Activated naive CD8-positive, alpha-beta T cell treated with anti-CD3 and anti-CD28 coated beads, Interleukin-2, amount 50 U/mL, for 16 hours (primary cell): ENCODE measurements around the gene SPNS3.

Experiments used
- DNase-seq: peaks from one replicate; pipeline ENCODE4 v3.0.0-alpha.2; 2020; ENCODE audit warnings: low read depth, low spot score

The SPNS3 gene

DNA sequence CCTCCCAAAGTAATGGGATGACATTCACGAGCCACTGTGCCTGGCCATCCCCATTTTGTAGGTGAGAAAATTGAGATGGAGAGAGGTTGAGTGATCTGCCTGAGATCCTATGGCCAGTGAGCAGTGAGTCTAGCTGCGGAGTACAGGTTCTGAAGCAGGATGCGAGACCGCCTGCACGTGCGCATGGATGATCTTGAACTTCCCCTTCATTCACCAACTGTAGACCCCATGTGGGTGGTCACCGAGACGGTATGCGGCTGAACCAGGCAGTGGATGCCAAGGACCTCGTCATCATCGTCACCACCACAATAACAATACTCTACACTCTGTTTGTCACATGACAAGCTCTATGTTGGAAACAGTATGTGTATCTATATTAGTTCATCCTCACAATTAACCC, 6.2 kb upstream of the SPNS3 start:
- no peak for DNase-seq

DNA sequence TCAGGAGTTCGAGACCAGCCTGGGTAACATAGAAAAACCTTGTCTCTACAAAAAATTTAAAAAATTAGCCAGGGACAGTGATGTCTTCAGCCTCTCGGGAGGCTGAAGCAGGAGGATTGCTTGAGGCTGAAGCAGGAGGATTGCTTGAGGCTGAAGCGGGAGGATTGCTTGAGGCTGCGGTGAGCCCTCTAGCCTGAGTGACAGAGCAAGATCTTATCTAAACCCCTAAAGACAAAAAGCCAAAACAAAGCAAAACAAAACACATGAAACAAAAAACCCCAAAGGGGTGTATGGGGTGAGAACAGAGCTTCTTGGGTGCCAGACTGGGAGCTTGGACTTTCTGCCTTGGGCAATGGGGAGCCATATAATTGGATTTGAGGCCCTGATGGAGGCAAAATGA, 2.6 kb downstream of the SPNS3 start:
- DNase-seq = no peak

DNA sequence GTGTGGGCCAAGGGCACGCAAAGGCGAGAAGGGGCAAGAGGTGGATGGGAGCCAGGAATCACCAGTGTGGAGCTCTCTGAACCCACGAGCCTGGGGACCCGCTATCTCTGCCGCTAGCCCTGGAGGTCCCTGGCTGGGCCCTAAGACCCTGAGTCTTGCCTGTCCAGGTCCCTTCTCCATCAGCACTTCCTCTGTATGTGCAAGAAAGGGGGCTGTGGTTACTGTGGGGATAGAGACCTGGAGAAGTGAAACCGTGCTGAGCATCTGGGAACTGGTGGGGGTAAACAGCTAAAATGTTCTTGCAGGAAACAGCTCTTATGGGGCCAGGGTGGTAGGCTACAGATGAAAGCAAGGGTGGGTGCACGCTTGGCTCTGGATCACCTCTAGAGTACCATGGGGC, 3.1 kb downstream of the SPNS3 start:
- no peak for DNase-seq

DNA sequence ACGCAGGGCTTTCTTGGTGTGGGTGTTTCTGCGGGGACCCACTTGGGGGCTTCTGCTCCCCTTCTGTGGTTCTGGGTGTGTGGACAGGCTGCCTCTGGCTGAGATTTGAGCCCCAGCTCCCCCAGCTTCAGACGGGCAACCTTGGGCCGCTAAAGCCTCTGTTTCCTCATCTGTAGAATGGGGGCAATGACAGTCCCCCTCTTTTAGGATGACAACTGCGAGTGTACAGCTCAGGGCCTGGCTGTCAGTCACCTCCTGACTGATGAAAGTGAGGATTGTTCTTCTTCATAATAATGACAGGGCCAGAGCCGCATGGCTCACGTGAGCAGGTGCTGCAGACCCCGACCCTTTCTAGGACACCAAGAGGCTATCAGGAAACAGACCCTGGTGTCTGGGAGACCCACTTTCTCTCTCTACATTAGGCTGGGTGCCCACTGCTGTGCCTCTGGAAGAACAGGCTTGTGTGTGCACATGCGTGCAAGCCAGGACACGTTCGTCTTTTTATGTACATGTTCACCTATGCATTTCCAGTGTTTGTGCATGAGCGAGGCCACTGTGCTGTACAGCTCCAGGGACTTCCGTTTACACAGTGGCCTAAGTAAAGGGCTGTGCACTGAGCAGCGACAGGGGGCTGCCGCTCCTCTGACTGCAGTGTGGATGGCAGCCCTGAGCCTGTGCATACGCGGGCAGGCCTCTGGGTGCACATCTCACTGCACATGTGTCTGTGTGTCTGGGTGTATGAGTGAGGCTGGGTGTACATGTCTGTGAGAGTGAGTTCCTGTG, 4.6 kb downstream of the SPNS3 start:
- no peak for DNase-seq

DNA sequence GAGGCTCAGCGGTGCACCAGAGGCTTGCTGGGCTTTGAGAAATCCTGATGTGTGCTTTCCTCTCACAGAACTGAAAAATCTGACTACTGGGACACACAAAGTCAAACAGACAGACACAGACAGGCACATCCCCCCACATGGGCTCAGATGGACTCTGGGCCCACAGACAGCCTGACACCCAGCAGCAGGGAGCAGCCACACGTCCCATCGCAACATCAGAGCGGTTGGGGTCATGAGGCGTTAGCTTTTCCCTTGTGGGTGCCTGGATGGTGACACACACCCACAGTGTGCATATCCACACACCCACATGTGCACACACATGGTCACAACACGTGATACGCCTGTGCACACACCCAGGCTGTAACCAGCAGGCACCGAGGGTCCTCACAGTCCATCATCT, 6.3 kb downstream of the SPNS3 start:
- no peak for DNase-seq

DNA sequence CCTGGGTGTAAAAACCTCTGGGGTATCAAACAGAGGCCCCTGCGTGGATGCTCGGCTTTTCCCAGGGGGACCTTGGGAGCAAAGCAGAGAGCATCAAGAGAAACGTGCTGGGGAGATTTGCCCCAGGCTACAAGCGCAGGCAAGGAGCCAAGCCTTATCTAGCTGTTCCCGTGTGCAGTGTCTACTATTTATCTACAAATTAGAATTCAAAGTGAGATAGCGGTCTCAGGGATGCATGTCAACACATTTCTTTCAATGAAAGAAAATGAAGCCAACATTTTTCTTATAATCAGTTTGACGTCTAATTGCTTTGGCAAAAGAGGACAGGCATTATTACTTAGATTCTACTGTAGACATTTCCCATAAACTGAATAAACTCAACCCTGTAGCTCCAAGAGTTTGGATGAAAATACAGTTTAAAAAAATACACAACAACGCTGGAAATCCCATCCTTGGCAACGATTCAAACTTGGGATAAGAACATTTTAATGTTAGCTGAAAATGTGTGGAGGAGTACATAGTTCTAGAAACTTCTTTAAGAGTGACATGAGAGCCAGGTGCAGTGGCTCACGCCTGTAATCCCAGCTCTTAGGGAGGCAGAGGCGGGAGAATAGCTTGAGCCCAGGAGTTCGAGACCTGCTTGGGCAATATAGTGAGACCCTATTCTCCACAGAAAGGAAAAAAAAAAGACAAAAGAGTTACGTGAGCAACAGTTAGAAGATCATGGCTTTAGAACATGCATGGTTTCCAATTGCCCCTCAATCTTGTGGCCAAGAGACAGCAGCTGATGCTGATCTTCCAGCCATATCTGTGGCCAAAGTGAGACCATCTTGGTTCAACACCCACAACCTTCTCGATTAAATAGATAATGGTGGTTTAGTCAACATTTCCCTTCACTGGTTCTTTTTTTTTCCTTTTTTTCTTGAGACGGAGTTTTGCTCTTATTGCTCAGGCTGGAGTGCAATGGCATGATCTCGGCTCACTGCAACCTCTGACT, 7.2 kb downstream of the SPNS3 start:
- no peak for DNase-seq

DNA sequence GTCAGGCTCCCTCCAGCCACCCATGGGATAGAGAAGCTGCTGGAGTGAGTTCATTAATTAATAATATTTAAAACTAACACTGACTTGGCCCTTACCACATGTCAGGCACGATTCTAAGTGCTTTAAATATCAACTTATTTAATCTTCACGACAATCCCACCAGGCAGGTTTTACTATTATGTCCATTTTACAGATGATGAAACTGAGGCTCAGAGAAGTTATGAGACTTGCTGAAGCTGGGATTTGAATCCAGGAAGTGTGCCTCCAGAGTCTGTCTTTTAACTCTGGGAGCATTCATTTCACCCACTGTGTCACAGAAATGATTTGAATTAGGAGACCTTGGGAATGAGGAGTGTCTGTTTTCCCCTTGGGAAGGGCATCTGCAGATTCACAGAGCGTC, 8.8 kb downstream of the SPNS3 start:
- DNase-seq = no peak

DNA sequence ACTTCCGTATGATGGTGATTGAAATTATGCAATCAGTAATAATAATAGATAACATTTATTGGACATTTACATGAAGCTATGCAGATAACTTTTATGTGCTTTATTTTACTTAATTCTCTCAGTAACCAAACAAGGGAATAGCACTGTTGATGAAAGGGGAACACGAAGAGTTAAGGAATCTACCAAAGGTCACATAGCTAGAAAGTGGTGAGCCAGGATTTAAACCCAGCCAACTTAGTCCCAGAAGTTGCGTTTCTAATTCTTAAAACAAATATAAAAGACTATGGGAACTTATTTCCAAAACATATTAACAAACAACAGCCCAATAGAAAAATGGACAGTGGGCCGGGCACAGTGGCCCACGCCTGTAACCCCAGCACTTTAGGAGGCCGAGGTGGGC, 9.7 kb downstream of the SPNS3 start:
- DNase-seq = no peak

DNA sequence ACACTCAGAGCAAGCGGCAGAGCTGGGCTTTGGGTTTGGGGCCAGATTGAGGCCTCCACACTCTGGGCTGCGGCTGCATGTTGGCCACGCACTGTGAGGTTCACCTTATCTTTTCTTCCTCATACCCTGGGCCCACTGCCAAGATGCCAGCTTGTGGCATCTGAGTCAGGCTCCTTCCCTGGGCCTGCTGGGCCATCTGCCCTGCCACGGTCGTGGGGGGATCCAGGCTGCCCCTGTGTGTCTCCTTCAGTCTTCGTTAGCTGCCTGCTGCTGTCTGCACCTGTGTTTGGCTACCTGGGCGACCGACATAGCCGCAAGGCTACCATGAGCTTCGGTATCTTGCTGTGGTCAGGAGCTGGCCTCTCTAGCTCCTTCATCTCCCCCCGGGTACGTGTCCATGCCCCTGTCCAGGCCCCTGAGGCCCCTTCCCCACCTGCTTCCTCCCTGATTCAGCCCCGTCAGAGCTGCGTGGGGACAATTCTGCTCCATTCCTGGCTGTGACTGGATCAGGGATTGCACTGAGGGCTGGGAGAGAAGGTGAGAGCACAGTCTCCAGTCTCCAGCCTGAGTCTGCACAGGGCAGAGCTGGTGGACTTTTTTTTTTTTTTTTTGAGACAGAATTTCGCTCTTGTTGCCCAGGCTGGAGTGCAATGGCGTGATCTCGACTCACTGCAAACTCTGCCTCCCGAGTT, 11.2 kb downstream of the SPNS3 start:
- no peak for DNase-seq

DNA sequence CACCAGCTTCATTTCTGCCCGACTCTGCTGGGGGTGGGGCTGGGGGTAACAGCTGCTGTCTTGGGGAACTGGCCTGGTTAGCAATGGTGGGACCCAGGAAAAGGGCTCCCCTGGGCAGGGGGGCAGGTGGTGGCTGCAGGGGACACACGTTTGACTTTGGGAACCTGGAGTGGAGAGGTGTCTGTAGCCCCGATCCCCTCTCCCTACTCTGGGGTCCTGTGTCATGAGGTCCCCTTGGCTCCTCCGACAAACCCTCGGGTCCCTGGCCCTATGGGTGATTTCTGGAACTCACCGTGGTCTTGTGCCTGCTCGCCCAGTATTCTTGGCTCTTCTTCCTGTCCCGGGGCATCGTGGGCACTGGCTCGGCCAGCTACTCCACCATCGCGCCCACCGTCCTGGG, 12.0 kb downstream of the SPNS3 start:
- no peak for DNase-seq

DNA sequence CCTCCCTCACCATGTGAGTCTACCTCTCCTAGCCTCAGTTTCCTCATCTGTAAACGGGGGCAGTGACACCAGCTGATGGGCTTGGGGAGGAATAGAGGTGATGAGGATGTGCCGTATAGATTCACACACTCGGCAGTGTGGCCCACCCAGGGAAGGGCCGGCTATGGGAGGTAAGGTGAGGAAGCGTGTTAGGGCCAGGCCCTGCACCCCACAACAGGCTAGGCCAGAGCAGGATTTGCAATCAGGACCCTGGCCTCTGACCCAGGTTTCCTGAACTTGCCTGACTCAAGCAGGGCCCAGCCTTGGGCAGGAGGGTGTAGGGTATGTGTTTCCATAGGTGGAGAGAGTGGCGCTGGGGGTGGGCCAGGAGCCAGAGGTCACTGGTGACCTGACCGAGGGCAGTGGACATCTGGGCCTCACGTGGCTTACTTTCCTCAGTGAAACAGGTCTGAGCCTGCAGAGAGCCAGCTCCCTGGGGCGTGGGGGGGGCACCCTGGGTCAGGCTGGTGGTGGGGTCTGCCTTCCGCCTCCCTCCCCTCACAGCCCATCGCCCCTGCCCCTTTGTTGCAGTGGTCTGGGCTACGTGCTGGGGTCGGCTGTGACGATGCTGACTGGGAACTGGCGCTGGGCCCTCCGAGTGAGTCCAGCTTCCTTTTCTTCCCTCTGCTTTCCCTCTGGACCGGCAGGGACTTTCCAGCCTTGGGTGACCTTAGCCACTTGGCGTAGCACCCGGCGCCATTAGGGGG, 12.8 kb downstream of the SPNS3 start:
- DNase-seq = no peak

DNA sequence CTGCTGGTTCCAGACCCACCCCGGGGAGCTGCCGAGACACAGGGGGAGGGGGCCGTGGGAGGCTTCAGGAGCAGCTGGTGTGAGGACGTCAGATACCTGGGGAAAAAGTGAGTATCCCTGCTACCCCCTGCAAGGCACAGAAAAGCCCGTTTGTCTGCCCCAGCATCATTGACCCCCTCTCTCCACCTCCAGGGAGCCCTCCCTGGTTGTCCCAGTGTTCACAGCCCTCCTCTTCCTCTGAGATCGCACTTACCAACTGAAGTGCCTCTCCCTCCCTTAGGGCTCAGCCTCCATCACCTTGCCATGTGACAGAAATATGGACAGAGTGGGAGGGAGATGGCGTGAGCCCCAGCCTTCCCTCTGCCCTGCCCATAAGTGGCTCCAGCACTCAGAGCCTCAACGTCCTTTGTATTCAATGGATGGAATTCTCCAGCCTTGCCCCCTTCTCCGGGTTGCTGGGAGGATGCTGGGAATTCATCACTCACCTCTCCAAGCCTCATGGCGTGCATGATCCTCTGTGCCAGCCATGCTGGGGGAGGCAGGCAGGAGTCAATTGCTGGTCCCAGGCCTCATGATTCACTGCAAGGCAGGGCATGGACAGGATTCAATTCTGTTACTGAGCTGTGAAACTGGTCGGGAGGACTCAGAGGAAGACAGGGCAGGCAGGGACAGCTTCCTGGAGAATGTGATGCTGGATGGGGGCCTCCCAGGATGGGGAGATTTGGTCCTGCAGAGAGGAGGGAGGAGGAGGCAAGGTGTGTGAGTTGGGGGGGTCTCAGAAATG, 14.6 kb downstream of the SPNS3 start:
- DNase-seq = no peak

DNA sequence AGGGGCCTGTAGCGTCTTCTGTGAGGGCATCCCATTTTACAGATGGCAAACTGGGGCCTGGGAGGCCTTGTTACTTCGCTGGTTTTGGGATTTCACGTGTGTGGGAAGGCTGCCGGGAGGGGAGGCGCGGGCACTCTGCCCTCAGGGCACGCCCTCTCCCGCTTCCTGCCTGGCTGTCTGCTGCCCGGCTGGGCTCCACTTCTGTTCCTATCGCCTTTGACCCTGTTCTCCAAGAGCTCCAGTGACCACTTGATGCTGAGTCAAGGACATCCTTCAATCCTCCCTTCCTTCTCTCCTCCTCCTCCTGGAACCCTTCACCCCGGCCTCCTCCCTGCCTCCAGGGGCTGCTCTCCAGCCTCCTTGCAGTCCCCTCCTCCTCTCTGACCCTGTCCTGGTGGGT, 16.0 kb downstream of the SPNS3 start:
- no peak for DNase-seq

DNA sequence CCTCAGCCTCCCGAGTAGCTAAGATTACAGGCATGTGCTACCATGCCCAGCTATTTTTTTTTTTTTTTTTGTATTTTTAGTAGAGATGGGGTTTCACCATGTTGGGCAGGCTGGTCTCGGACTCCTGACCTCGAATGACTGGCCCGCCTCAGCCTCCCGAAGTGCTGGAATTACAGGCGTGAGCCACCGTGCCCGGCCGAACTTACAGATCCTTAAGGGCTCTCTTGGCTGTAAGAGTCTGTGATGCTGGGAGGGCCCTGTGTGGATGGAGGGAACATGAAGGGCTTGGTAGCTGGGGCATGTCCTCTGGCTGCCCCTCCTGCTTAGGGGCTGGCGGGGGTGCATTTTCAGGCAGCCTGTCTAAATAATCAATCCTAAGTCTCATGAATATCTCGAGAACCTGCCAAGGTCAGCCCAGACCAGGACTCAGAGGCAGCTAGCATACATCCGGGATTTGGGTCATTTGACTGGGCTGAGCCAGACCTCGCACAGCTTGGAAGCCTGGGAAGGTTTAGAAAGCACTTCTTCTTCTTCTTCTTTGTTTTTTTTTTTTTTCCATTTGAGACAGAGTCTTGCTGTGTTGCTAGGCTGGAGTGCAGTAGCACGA, 17.1 kb downstream of the SPNS3 start:
- DNase-seq = no peak

DNA sequence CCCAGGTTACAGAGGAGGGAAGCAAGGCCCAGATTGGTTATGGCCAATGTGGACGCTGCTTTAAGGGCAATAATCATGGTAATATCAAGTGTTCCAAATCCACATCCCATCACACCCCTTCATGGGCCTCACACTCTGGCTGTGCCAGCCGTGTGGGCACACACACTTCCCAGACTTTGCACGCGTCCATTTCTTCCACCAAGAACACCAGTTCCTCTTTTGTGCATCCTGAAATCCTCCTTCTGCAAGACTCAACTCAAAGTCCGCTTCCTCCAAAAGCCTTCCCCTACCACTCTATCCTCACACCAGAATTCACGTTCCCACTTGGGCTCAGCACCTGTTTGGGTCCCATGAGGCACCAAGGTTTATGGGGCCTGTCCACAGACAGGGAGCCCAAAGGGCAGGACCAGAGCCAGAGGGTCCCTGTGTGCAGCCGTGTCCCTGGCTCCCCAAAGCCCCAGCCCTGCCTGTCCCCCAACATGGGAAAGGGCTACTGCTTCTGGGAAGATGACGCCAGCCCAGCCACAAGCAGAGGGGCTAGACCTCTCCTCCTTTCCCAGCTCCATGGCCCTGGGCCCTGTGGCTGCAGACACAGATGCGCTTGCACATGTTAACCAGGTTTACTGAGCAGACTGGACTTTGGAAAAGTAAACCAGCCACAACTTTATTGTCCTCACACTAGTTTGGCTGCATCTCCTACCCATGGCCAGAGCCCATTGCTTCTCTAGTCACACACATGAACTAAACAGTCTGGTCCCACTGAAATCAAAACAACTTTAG, 20.3 kb downstream of the SPNS3 start:
- DNase-seq = no peak

DNA sequence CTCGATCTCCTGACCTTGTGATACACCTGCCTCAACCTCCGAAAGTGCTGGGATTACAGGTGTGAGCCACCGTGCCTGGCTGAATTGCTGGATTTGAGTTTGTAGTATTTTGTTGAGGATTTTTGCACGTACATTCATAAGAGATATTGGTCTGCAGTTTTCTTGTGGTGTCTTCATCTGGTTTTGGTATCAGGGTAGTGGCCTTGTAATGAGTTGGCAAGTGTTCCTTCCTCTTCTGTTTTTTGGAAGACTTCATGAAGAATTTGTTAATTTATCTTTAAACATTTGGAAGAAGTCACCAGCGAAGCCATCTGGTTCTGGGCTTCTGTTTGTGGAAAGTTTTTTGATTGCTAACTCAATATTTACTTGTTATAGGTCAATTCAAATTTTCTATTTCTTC, 26.9 kb downstream of the SPNS3 start:
- no peak for DNase-seq

DNA sequence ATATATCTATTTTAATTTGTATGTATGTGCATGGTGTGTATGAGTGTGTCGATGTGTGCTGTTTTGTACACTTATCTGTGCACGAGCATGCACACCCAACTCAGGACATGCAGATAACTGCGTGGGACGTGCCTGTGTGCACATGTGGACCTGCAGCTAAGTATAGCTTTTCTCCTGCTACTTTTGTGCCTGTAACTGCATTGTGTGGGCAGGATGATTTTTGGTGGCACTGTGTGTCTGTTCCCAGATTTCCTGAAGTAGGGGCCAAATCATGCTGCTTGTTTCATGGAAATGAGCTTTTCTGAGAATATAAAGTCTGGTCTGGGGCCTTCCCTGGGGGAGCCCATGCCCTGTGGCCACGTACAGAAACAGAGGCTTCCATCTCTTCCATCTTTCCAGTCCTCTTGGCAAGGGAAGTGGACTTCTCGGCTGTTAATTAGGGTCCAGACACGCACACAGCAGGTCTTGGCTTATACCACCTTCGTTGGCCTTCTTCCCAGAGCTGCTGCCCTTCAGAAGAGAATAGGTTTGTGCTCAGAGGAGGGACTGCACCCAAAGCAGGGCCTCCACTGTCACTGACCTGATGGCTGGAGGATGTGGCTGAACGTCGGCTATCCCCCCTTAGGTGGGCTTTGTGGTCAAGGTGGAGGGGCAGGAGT, 30.2 kb downstream of the SPNS3 start:
- no peak for DNase-seq

DNA sequence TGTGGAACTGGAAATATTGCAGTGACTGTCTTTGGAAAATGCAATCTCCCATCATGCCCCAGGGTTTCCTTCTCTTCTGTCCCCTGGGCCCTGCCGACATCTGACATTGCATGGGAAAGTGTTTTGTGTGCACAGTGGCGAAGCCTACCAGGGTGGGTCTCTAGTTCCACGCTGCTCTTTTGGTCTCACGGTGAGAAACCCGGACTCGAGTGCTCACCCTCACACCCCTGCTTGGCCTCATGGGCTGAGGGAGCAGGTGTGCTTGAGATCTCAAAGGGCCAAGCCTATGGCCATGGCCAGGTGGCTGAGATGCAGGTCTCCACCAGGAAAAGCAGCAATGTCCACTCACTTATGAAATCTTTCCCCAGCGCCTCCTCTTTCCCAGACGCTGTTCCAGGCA, 32.0 kb downstream of the SPNS3 start:
- no peak for DNase-seq

DNA sequence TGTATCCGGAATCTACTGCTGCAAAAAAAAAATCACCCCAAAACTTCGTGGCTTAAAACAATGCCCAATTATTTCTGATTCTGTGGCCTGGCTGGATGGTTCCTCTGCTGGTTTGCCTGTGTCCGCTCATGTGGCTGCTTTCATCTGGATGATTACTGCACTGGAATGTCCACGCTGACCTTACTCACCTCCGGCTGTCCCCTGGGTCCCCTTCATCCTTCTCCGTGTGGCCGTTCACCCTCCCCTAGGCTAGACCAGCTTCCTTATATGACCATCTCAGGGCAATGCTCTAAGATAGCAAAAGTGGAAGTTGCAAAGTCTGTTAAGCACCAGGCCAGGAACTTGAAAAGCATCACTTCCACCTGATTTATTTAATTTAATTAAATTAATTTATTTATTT, 33.5 kb downstream of the SPNS3 start:
- no peak for DNase-seq
